DOHH2 (cell line): ENCODE data around the gene DPP6.

Source experiments
- H3F3A ChIP-seq: fragments of 200-600 bp; sonication (generic), shearing (Covaris generic); 2 replicates; pipeline ENCODE4 v1.6.0; 2016; ENCODE audit warnings: antibody characterized with exemption, mild to moderate bottlenecking; ENCODE audit not compliant: control insufficient read depth, insufficient read depth
- H3K27ac ChIP-seq: fragments of 200-600 bp; sonication (generic); 2 replicates; pipeline ENCODE4 v1.5.1; 2014; ENCODE audit warnings: low read depth, mild to moderate bottlenecking, low read length, moderate library complexity
- H3K27me3 ChIP-seq: fragments of 200-600 bp; sonication (generic); 2 replicates; pipeline ENCODE4 v1.6.1; 2014; ENCODE audit warnings: mild to moderate bottlenecking, low read length, mixed read lengths; ENCODE audit not compliant: control insufficient read depth
- H3K36me3 ChIP-seq: fragments of 200-600 bp; sonication (generic); 2 replicates; pipeline ENCODE4 v1.6.1; 2014; ENCODE audit warnings: mild to moderate bottlenecking, low read length, moderate library complexity, mixed read lengths; ENCODE audit not compliant: control insufficient read depth
- H3K4me1 ChIP-seq: fragments of 200-600 bp; sonication (generic); 2 replicates; pipeline ENCODE4 v1.6.1; 2014; ENCODE audit warnings: mild to moderate bottlenecking, low read length, mixed read lengths; ENCODE audit not compliant: control insufficient read depth
- H3K4me2 ChIP-seq: fragments of 200-600 bp; sonication (generic); 2 replicates; pipeline ENCODE4 v1.6.0; 2014; ENCODE audit warnings: mild to moderate bottlenecking, low read length, moderate library complexity
- H3K4me3 ChIP-seq: fragments of 200-600 bp; sonication (generic); 2 replicates; pipeline ENCODE4 v1.5.1; 2014; ENCODE audit warnings: mild to moderate bottlenecking, low read length, mixed read lengths
- H3K79me2 ChIP-seq: fragments of 200-600 bp; sonication (generic); 2 replicates; pipeline ENCODE4 v1.6.1; 2014; ENCODE audit warnings: mild to moderate bottlenecking, low read length, mixed read lengths; ENCODE audit not compliant: control insufficient read depth
- H3K9me2 ChIP-seq: fragments of 200-600 bp; sonication (generic); replicated peaks from 2 replicates; pipeline ENCODE4 v1.6.1; 2014; ENCODE audit warnings: mild to moderate bottlenecking, low read length, mixed read lengths; ENCODE audit not compliant: control insufficient read depth
- H3K9me3 ChIP-seq: fragments of 200-600 bp; sonication (generic); 2 replicates; pipeline ENCODE4 v1.6.1; 2014; ENCODE audit warnings: antibody characterized with exemption, low read length, mixed read lengths; ENCODE audit not compliant: control insufficient read depth, insufficient read depth
- H4K20me1 ChIP-seq: fragments of 200-600 bp; sonication (generic); 2 replicates; pipeline ENCODE4 v1.6.0; 2014; ENCODE audit warnings: low read depth, mild to moderate bottlenecking, antibody characterized with exemption, low read length, moderate library complexity; ENCODE audit not compliant: control insufficient read depth, insufficient read depth
- EZH2phosphoT487 ChIP-seq: fragments of 200-600 bp; sonication (generic); IDR thresholded peaks from 2 replicates; pipeline ENCODE4 v1.6.1; 2017; ENCODE audit warnings: borderline replicate concordance, mild to moderate bottlenecking, antibody characterized with exemption, low read length, moderate library complexity, mixed read lengths
- TF ChIP-seq, protein P1 (sequence below): fragments of 200-600 bp; sonication (generic); IDR thresholded peaks from one replicate; pipeline ENCODE4 v1.5.1; 2014; ENCODE audit warnings: antibody characterized with exemption, mild to moderate bottlenecking, low read depth, low read length; ENCODE audit not compliant: poor library complexity, severe bottlenecking

Gene DPP6

DNA sequence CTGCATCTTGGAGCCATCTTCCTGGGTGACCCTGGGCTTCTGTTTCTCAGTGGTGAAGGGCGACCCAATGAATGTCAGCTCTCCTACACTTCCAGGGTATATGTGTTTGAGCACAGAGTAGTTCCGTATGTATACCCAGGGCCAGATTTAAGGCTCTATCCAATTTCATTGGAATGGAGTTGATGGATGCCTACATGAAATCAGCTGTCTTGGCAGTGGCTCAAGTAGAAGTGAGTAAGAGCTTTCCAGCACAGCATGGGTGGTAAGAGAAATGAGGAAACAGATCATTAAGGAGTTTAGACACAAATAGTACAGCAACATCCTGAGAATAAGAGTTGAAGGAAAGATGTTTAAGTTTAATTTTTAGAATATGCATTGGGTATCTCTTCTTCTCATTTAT is 517.7 kb downstream of the DPP6 start:
- Histone ChIP-seq H4K20me1 (no peaks in the 10 kb centered on the region), H3K36me3 (no peaks in the 10 kb centered on the region), H3K9me3 (peaks cover 8% of the 10 kb centered on the region), H3K27ac (no peak overlapping the region), H3F3A (peaks cover 5% of the 10 kb centered on the region), H3K4me3 (no peak overlapping the region), H3K4me2 (no peak overlapping the region), H3K79me2 (no peaks in the 10 kb centered on the region), H3K9me2 (no peaks in the 10 kb centered on the region), H3K4me1 (no peaks in the 10 kb centered on the region), H3K27me3 (no peaks in the 10 kb centered on the region)
- TF ChIP-seq, protein P1, sequence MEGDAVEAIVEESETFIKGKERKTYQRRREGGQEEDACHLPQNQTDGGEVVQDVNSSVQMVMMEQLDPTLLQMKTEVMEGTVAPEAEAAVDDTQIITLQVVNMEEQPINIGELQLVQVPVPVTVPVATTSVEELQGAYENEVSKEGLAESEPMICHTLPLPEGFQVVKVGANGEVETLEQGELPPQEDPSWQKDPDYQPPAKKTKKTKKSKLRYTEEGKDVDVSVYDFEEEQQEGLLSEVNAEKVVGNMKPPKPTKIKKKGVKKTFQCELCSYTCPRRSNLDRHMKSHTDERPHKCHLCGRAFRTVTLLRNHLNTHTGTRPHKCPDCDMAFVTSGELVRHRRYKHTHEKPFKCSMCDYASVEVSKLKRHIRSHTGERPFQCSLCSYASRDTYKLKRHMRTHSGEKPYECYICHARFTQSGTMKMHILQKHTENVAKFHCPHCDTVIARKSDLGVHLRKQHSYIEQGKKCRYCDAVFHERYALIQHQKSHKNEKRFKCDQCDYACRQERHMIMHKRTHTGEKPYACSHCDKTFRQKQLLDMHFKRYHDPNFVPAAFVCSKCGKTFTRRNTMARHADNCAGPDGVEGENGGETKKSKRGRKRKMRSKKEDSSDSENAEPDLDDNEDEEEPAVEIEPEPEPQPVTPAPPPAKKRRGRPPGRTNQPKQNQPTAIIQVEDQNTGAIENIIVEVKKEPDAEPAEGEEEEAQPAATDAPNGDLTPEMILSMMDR, result no peak
- no peak for TF ChIP-seq EZH2phosphoT487

GRCh38 chr7:154571772-154572171 is 519.6 kb downstream of the DPP6 start:
- H3F3A ChIP-seq, result peaks cover 9% of the 10 kb centered on the region
- no peak for TF ChIP-seq EZH2phosphoT487
- TF ChIP-seq, protein P1, result no peak
- H3K36me3 ChIP-seq, result no peaks in the 10 kb centered on the region

DNA sequence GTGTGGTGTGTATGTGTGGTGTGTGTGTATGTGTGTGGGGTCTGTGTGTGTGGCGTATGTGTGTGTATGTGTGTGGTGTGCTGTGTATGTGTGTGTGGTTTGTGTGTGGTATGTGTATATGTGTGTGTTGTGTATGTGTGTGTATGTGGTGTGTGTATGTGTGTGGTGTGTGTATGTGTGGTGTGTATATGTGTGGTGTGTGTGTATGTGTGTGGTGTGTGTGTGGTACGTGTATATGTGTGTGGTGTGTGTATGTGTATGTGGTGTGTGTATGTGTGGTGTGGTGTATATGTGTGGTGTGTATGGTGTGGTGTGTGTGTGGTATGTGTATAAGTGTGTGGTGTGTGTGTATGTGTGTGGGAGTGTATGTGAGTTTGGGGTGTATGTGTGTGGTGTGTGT is 522.0 kb downstream of the DPP6 start:
- Histone ChIP-seq H3K79me2 (no peaks in the 10 kb centered on the region), H3K27me3 (no peaks in the 10 kb centered on the region), H3K4me2 (no peak overlapping the region), H3K9me2 (no peaks in the 10 kb centered on the region), H4K20me1 (no peaks in the 10 kb centered on the region), H3K4me1 (no peaks in the 10 kb centered on the region), H3K9me3 (peaks cover 18% of the 10 kb centered on the region), H3K27ac (no peak overlapping the region), H3K4me3 (no peak overlapping the region), H3K36me3 (no peaks in the 10 kb centered on the region), H3F3A (peaks cover 9% of the 10 kb centered on the region)
- TF ChIP-seq, protein P1, result no peak
- TF ChIP-seq EZH2phosphoT487, result no peak

More at GRCh38 chr7:154571772-154572171, 519.6 kb downstream of the DPP6 start:
- peaks cover 18% of the 10 kb centered on the region for H3K9me3 ChIP-seq
- no peaks in the 10 kb centered on the region for H4K20me1 ChIP-seq
- no peaks in the 10 kb centered on the region for H3K4me1 ChIP-seq
- H3K4me2 ChIP-seq, result no peak overlapping the region
- H3K4me3 ChIP-seq, result no peak overlapping the region
- no peaks in the 10 kb centered on the region for H3K9me2 ChIP-seq
- no peaks in the 10 kb centered on the region for H3K27me3 ChIP-seq
- H3K79me2 ChIP-seq, result no peaks in the 10 kb centered on the region
- H3K27ac ChIP-seq, result no peak overlapping the region
